ENCODE measurements around the gene HS6ST1. TPM values are rescaled to one million over a fixed set of nuclear protein-coding genes. Genes with fewer than 3 reads are reported as not detected.

Gene HS6ST1
- total and polyA plus RNA-seq, 2 donors (not counting 1 experiment from before 2014, with no cell fraction given), result 16.6 to 59.9 TPM

GRCh38 chr2:128358941-128359731 lies 40.5 kb upstream of the HS6ST1 start:
- H3K4me1 ChIP-seq (ENCODE audit: control insufficient read depth, extremely low read depth, insufficient read depth, low read length), result peaks cover 6% of the 10 kb centered on the region
- H3K79me2 ChIP-seq (ENCODE audit: control insufficient read depth, insufficient read depth, low read length), result no peaks in the 10 kb centered on the region
- H3K27ac ChIP-seq (ENCODE audit: insufficient read depth, low read length), result no peak overlapping the region
- H4K20me1 ChIP-seq (ENCODE audit: control insufficient read depth, extremely low read depth, insufficient read depth, low read length), result no peaks in the 10 kb centered on the region
- no peak overlapping the region for H3K4me3 ChIP-seq (replicated peaks in 1 of 4; ENCODE audit: control extremely low read depth in 1 of 4, insufficient read depth in 1 of 4, low read depth in 3 of 4, low read length in 4 of 4)
- no peaks in the 10 kb centered on the region for H3K9me3 ChIP-seq (ENCODE audit: control insufficient read depth, insufficient read depth, low read depth, low read length)
- no peak overlapping the region for H3K4me2 ChIP-seq (ENCODE audit: extremely low read depth, insufficient read depth, low read length)
- TF ChIP-seq EZH2 (IDR thresholded peaks at IDR 0.05; ENCODE audit: low read length, missing control alignments), result no peak
- TF ChIP-seq, protein P1, sequence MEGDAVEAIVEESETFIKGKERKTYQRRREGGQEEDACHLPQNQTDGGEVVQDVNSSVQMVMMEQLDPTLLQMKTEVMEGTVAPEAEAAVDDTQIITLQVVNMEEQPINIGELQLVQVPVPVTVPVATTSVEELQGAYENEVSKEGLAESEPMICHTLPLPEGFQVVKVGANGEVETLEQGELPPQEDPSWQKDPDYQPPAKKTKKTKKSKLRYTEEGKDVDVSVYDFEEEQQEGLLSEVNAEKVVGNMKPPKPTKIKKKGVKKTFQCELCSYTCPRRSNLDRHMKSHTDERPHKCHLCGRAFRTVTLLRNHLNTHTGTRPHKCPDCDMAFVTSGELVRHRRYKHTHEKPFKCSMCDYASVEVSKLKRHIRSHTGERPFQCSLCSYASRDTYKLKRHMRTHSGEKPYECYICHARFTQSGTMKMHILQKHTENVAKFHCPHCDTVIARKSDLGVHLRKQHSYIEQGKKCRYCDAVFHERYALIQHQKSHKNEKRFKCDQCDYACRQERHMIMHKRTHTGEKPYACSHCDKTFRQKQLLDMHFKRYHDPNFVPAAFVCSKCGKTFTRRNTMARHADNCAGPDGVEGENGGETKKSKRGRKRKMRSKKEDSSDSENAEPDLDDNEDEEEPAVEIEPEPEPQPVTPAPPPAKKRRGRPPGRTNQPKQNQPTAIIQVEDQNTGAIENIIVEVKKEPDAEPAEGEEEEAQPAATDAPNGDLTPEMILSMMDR (conservative IDR thresholded peaks at IDR 0.05 in 1 of 2, IDR thresholded peaks at IDR 0.05 in 1 of 2; ENCODE audit: low read depth in 1 of 2, low read length in 2 of 2), result no peak
- H3K36me3 ChIP-seq (ENCODE audit: control insufficient read depth, insufficient read depth, low read length), result no peaks in the 10 kb centered on the region
- no peak for DNase-seq (ENCODE audit: low read depth in 2 of 2)
- H3K9ac ChIP-seq (ENCODE audit: insufficient read depth, low read length), result no peak overlapping the region
- H3K27me3 ChIP-seq (ENCODE audit: control insufficient read depth, insufficient read depth, low read length), result no peaks in the 10 kb centered on the region
- no peak overlapping the region for H2AFZ ChIP-seq (ENCODE audit: low read length)

GRCh38 chr2:128357506-128358370 lies 39.1 kb upstream of the HS6ST1 start:
- DNase-seq (ENCODE audit: low read depth in 2 of 2), result no peak
- Histone ChIP-seq H3K27me3 (ENCODE audit: control insufficient read depth, insufficient read depth, low read length) (no peaks in the 10 kb centered on the region), H3K4me2 (ENCODE audit: extremely low read depth, insufficient read depth, low read length) (no peak overlapping the region), H3K9ac (ENCODE audit: insufficient read depth, low read length) (no peak overlapping the region), H3K36me3 (ENCODE audit: control insufficient read depth, insufficient read depth, low read length) (no peaks in the 10 kb centered on the region), H2AFZ (ENCODE audit: low read length) (no peak overlapping the region), H3K4me3 (replicated peaks in 1 of 4; ENCODE audit: control extremely low read depth in 1 of 4, insufficient read depth in 1 of 4, low read depth in 3 of 4, low read length in 4 of 4) (no peak overlapping the region), H3K4me1 (ENCODE audit: control insufficient read depth, extremely low read depth, insufficient read depth, low read length) (peaks cover 6% of the 10 kb centered on the region), H3K27ac (ENCODE audit: insufficient read depth, low read length) (no peak overlapping the region), H4K20me1 (ENCODE audit: control insufficient read depth, extremely low read depth, insufficient read depth, low read length) (no peaks in the 10 kb centered on the region), H3K79me2 (ENCODE audit: control insufficient read depth, insufficient read depth, low read length) (no peaks in the 10 kb centered on the region), H3K9me3 (ENCODE audit: control insufficient read depth, insufficient read depth, low read depth, low read length) (no peaks in the 10 kb centered on the region)
- TF ChIP-seq, protein P1 (conservative IDR thresholded peaks at IDR 0.05 in 1 of 2, IDR thresholded peaks at IDR 0.05 in 1 of 2; ENCODE audit: low read depth in 1 of 2, low read length in 2 of 2), result no peak
- TF ChIP-seq EZH2 (IDR thresholded peaks at IDR 0.05; ENCODE audit: low read length, missing control alignments), result no peak

- H3K79me2 ChIP-seq (ENCODE audit: control insufficient read depth, insufficient read depth, low read length), result no peaks in the 10 kb centered on the region
- no peaks in the 10 kb centered on the region for H4K20me1 ChIP-seq (ENCODE audit: control insufficient read depth, extremely low read depth, insufficient read depth, low read length)
- no peaks in the 10 kb centered on the region for H3K36me3 ChIP-seq (ENCODE audit: control insufficient read depth, insufficient read depth, low read length)
- H3K4me1 ChIP-seq (ENCODE audit: control insufficient read depth, extremely low read depth, insufficient read depth, low read length), result no peaks in the 10 kb centered on the region
- TF ChIP-seq EZH2 (IDR thresholded peaks at IDR 0.05; ENCODE audit: low read length, missing control alignments), result no peak
- TF ChIP-seq, protein P1 (conservative IDR thresholded peaks at IDR 0.05 in 1 of 2, IDR thresholded peaks at IDR 0.05 in 1 of 2; ENCODE audit: low read depth in 1 of 2, low read length in 2 of 2), result no peak
- no peak overlapping the region for H3K27ac ChIP-seq (ENCODE audit: insufficient read depth, low read length)
- H3K4me3 ChIP-seq (replicated peaks in 1 of 4; ENCODE audit: control extremely low read depth in 1 of 4, insufficient read depth in 1 of 4, low read depth in 3 of 4, low read length in 4 of 4), result no peak overlapping the region
- no peaks in the 10 kb centered on the region for H3K9me3 ChIP-seq (ENCODE audit: control insufficient read depth, insufficient read depth, low read depth, low read length)
- H3K9ac ChIP-seq (ENCODE audit: insufficient read depth, low read length), result no peak overlapping the region
- no peak overlapping the region for H3K4me2 ChIP-seq (ENCODE audit: extremely low read depth, insufficient read depth, low read length)
- no peaks in the 10 kb centered on the region for H3K27me3 ChIP-seq (ENCODE audit: control insufficient read depth, insufficient read depth, low read length)
- DNase-seq (ENCODE audit: low read depth in 2 of 2), result no peak
- no peak overlapping the region for H2AFZ ChIP-seq (ENCODE audit: low read length)
These were observed 37.5 kb upstream of the HS6ST1 start for GRCh38 chr2:128356127-128356526.
